Endodermal cell (in vitro differentiated cells): ENCODE results near the gene COX7A2L. TPM values are rescaled to one million over a fixed set of nuclear protein-coding genes. Genes with fewer than 3 reads are reported as not detected.
A peak's percentile ranks its signal among the peaks of the same experiment; 100 is the strongest.

ENCODE experiments used
- DNase-seq: peaks from one replicate; pipeline ENCODE4 v3.0.0-alpha.2; 2017
- H3K27ac ChIP-seq: 2 replicates; pipeline ENCODE4 v1.5.1; 2013; ENCODE audit warnings: mild to moderate bottlenecking, low read depth, low read length, moderate library complexity
- H3K27me3 ChIP-seq: 2 replicates; pipeline ENCODE4 v1.6.1; 2013; ENCODE audit warnings: mild to moderate bottlenecking, low read length, moderate library complexity; ENCODE audit not compliant: insufficient read depth, control insufficient read depth, poor library complexity, severe bottlenecking
- H3K36me3 ChIP-seq: 2 replicates; pipeline ENCODE4 v1.7.0; 2013; ENCODE audit warnings: mild to moderate bottlenecking, low read length, moderate library complexity; ENCODE audit not compliant: control insufficient read depth, insufficient read depth
- H3K4me1 ChIP-seq: one replicate; pipeline ENCODE4 v1.7.0; 2013; ENCODE audit warnings: low read length; ENCODE audit not compliant: control insufficient read depth, insufficient read depth
- H3K4me3 ChIP-seq: 2 replicates; pipeline ENCODE4 v1.5.1; 2013; ENCODE audit warnings: mild to moderate bottlenecking, low read length, moderate library complexity
- H3K9ac ChIP-seq: 2 replicates; pipeline ENCODE4 v1.6.1; 2013; ENCODE audit warnings: mild to moderate bottlenecking, low read length, moderate library complexity; ENCODE audit not compliant: poor library complexity, severe bottlenecking; ENCODE audit errors: extremely low read depth
- H3K9me3 ChIP-seq: 2 replicates; pipeline ENCODE4 v1.6.1; 2013; ENCODE audit warnings: mild to moderate bottlenecking, low read length, moderate library complexity; ENCODE audit not compliant: control insufficient read depth
- H3K27ac Mint-ChIP-seq: 2 replicates; pipeline ENCODE4 v1.8.0; 2020; ENCODE audit warnings: mixed read lengths
- H3K27me3 Mint-ChIP-seq: 2 replicates; pipeline ENCODE4 v1.8.0; 2021; ENCODE audit warnings: mild to moderate bottlenecking, mixed read lengths; ENCODE audit not compliant: insufficient read depth
- H3K36me3 Mint-ChIP-seq: 2 replicates; pipeline ENCODE4 v1.8.0; 2020; ENCODE audit warnings: low read depth, mixed read lengths
- H3K4me1 Mint-ChIP-seq: 2 replicates; pipeline ENCODE4 v1.8.0; 2020; ENCODE audit warnings: mixed read lengths
- H3K4me3 Mint-ChIP-seq: 2 replicates; pipeline ENCODE4 v1.8.0; 2020; ENCODE audit warnings: mild to moderate bottlenecking, moderate library complexity, mixed read lengths
- H3K9me3 Mint-ChIP-seq: 2 replicates; pipeline ENCODE4 v1.8.0; 2020; ENCODE audit warnings: mild to moderate bottlenecking, mixed read lengths
- WGBS, 2 experiments: methylation state at CpG; one replicate each; pipeline versions ENCODE4 v1.1.5 to v1.1.7; 2013; ENCODE audit warnings: missing lambda C conversion rate in 2 of 2, mixed read lengths in 1 of 2; ENCODE audit not compliant: insufficient coverage in 1 of 2, insufficient read length in 1 of 2; 5-methylcytosine and 5-hydroxymethylcytosine counted together
- total RNA-seq, 2 donors: library from RNA; stranded (reverse); fragmentation: NEBNext Ultra II Directional in 1 of 2; extraction: Animal tissue kit (Norgen Biotek cat#: 25700) in 1 of 2; gene quantifications; 2 replicates in 1 of 2; 3 replicates in 1 of 2; pipeline ENCODE4 v1.2.1, GENCODE V29; 2021
- TF ChIP-seq, protein P1 (sequence below): fragments of 200-600 bp; sonication (generic); conservative IDR thresholded peaks from 2 replicates; pipeline ENCODE4 v1.5.0; 2021; ENCODE audit warnings: antibody characterized with exemption, mild to moderate bottlenecking

The COX7A2L gene
- total RNA-seq, 2 donors from 2014 or later, result 113 to 117 TPM

DNA sequence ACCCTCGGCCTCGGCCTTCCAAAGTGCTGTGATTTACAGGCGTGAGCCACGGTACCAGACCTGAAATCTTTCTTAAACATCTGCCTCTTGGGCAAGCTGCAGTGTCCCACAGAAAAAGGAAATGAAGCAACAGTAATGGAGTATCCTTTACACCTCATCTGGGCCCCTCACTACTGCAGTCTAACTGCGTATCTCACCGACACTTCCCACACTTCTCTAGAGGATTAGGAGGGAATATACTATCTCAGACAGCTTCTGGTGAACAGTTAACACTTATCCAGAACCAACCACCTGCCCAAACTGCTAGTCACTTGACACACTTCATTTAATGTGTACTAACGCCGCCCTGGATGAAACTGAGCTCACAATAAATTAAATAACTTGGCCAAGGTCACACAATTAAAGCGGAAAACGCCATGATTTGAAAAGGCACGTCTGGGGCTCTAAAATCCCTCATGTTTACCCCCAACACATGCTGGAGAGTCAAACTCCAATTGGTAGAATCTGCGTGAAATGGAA lies 993 bp downstream of the COX7A2L start:
- peaks cover 2% of the 10 kb centered on the region for H3K36me3 Mint-ChIP-seq
- TF ChIP-seq, protein P1, sequence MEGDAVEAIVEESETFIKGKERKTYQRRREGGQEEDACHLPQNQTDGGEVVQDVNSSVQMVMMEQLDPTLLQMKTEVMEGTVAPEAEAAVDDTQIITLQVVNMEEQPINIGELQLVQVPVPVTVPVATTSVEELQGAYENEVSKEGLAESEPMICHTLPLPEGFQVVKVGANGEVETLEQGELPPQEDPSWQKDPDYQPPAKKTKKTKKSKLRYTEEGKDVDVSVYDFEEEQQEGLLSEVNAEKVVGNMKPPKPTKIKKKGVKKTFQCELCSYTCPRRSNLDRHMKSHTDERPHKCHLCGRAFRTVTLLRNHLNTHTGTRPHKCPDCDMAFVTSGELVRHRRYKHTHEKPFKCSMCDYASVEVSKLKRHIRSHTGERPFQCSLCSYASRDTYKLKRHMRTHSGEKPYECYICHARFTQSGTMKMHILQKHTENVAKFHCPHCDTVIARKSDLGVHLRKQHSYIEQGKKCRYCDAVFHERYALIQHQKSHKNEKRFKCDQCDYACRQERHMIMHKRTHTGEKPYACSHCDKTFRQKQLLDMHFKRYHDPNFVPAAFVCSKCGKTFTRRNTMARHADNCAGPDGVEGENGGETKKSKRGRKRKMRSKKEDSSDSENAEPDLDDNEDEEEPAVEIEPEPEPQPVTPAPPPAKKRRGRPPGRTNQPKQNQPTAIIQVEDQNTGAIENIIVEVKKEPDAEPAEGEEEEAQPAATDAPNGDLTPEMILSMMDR, result no peak
- Histone ChIP-seq H3K27ac (no peak overlapping the region), H3K4me3 (peak overlapping the region; percentile 91), H3K36me3 (no peaks in the 10 kb centered on the region), H3K9ac (peak overlapping the region; percentile 93), H3K9me3 (no peaks in the 10 kb centered on the region), H3K4me1 (no peaks in the 10 kb centered on the region), H3K27me3 (no peaks in the 10 kb centered on the region)
- H3K27ac Mint-ChIP-seq, result peak overlapping the region; percentile 100
- H3K27me3 Mint-ChIP-seq, result no peaks in the 10 kb centered on the region
- H3K4me1 Mint-ChIP-seq, result peaks cover 24% of the 10 kb centered on the region
- WGBS, 2 experiments, result 59 to 60% methylated on average over 12 of the region's 12 CpGs
- H3K9me3 Mint-ChIP-seq, result no peaks in the 10 kb centered on the region
- DNase-seq, result no peak
- H3K4me3 Mint-ChIP-seq, result peak overlapping the region; percentile 96

- Mint-ChIP-seq H3K9me3 (no peaks in the 10 kb centered on the region), H3K27ac (peak overlapping the region; percentile 100), H3K4me3 (peak overlapping the region; percentile 96), H3K4me1 (peaks cover 24% of the 10 kb centered on the region), H3K36me3 (peaks cover 2% of the 10 kb centered on the region), H3K27me3 (no peaks in the 10 kb centered on the region)
- H3K4me3 ChIP-seq, result peak overlapping the region; percentile 91
- H3K27me3 ChIP-seq, result no peaks in the 10 kb centered on the region
- H3K36me3 ChIP-seq, result no peaks in the 10 kb centered on the region
- no peak overlapping the region for H3K27ac ChIP-seq
- DNase-seq, result no peak
- 86 to 93% methylated on average over 4 to 6 of the region's 6 CpGs for WGBS, 2 experiments
- TF ChIP-seq, protein P1, result no peak
- H3K9me3 ChIP-seq, result no peaks in the 10 kb centered on the region
- H3K4me1 ChIP-seq, result no peaks in the 10 kb centered on the region
- peak overlapping the region; percentile 93 for H3K9ac ChIP-seq
Observed at GRCh38 chr2:42359304-42359964, 1.6 kb downstream of the COX7A2L start.

GRCh38 chr2:42353792-42354429 lies 7.1 kb downstream of the COX7A2L start:
- 89 to 95% methylated on average over 3 to 5 of the region's 5 CpGs for WGBS, 2 experiments
- H3K27ac ChIP-seq, result no peak overlapping the region
- H3K4me1 Mint-ChIP-seq, result no peaks in the 10 kb centered on the region
- no peaks in the 10 kb centered on the region for H3K9me3 Mint-ChIP-seq
- H3K4me1 ChIP-seq, result no peaks in the 10 kb centered on the region
- no peak overlapping the region for H3K4me3 Mint-ChIP-seq
- H3K27me3 ChIP-seq, result no peaks in the 10 kb centered on the region
- no peak for DNase-seq
- no peaks in the 10 kb centered on the region for H3K9me3 ChIP-seq
- no peaks in the 10 kb centered on the region for H3K27me3 Mint-ChIP-seq
- H3K27ac Mint-ChIP-seq, result peak overlapping the region; percentile 81
- peaks cover 32% of the 10 kb centered on the region for H3K36me3 Mint-ChIP-seq
- TF ChIP-seq, protein P1, result no peak
- peaks cover 43% of the 10 kb centered on the region for H3K36me3 ChIP-seq
- no peak overlapping the region for H3K9ac ChIP-seq
- H3K4me3 ChIP-seq, result no peak overlapping the region
